NOMO-1 (cell line): ENCODE data around the gene UGT3A1.
"Not testable (repeated sequence)": the region's sequence is repeated elsewhere in the genome, so short reads cannot be mapped to it uniquely, and the experiment has no call there.

Source experiments
- DNase-seq, 2 experiments: peaks; one replicate each; lab custom pipeline; 2025; ENCODE audit not compliant: unreplicated experiment in 2 of 2; lab: John Stamatoyannopoulos, UW

The UGT3A1 gene

DNA sequence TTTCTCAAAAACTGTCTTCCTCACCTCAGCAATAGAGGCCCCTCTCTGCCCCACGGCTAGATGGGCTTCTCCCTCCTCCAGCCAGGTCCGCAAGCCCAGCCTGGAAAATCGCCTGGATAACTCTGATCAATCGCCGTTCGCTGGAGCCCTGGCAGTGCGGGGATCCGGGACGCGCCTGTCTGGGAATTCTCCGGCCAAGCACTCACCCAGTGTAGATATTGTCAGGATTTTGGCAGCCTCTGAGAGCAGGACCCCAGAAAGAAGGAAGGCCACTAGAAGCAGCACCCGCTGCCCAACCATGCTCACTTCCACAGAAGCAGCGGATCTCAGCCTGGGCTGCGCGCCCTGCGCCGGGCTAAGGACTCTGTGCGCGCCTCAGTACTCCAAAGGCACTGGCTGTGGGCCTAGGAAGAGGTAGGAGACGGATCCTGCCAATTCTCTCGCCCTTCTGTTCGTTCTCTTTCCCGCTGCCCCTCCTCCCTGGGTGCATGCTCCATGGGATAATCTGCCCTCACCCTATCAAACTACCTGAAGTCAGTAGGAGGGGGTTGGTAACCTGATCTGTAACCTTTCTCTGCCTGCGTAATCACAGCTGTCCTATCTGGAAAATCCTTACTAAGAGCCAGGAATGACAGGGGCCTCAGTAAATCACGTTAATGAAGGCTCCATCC is at the start of gene UGT3A1:
Gene UGT3A1, minus strand, starts transcription at position 450 of the 671 bp plus-strand sequence. Its CDS starts 150 bp downstream, at position 300.
- DNase-seq = no peak

- no peak for DNase-seq
These were observed 44.5 kb upstream of the UGT3A1 start for GRCh38 chr5:36035696-36036095.

- DNase-seq = not testable (repeated sequence)
These were observed 43.4 kb upstream of the UGT3A1 start for GRCh38 chr5:36034536-36035134.

GRCh38 chr5:36033486-36033885 is 42.3 kb upstream of the UGT3A1 start:
- DNase-seq = no peak

GRCh38 chr5:36033047-36033446 is 41.9 kb upstream of the UGT3A1 start:
- no peak for DNase-seq

DNA sequence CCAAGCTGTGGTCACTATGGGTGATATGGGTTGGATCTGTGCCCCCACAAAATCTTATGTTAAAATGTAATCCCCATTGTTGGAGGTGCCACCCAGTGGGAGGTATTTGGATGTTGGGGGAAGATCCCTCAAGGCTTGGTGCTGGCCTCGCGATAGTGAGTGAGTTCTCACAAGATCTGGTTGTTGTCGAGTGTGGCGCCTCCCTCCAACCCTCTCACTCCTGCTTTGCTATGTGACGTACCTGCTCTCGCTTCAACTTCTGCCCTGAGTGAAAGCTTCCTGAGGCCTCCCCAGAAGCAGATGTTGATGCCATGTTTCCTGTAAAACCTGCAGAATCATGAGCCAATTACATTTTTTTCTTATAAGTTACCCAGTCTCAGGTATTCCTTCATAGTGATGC is 40.0 kb upstream of the UGT3A1 start:
- DNase-seq = no peak

DNA sequence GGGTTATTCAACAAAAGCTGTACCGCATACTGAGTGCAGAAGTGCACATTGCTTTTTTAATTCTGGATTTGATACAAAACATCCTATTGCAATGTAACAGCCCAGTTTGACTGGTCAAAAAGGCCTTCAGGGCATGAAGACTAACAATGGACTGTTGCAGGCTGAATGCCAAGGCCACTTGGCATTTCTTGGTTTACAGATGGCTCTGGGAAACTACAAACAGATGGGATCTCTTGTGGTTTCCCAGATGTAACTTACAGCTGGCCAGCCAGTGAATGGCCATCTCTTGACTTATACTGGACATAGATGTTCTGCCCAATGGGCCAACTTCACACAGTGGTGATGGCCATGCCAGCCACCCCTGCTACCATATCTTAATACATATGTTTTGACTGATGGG is 38.7 kb upstream of the UGT3A1 start:
- no peak for DNase-seq

GRCh38 chr5:36028816-36029465 is 37.8 kb upstream of the UGT3A1 start:
- no peak for DNase-seq

- no peak for DNase-seq
These were observed 36.5 kb upstream of the UGT3A1 start for GRCh38 chr5:36027711-36028110.

DNA sequence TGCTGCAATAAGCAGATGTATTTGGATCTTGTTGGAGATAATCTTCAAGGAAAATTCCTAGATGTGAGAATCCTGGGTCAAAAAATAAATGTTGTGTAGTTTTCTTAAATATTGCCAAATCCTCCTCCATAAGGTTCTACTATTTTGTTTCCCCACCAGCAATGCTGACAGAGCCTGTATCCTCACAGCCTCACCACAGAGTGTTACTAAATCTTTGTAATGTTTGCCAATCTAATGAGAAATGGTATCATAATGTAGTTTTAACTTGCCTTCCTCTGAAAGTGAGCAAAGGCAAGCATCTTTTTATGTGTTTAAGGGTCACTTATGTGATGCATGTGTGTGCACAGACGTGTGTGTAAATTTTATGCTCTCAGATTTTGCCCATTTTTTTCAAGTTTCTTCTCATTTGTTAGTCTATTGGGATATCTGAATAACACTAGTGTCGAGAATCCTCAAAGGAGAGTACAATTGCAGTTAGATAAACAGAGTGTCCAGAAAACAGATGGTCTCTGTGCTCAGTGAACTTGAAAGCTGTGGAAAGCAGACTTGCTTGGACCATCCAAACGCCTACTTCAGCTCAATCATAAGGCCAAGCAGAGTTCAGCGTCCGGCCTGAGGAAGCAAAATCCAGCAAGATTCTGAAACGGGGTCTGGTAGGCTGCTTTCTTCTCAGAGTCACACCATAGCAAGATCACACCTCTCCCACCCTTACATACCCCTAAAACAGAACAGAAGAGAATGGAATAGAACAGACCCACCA is 35.7 kb upstream of the UGT3A1 start:
- no peak for DNase-seq

GRCh38 chr5:36022246-36022645 is 31.1 kb upstream of the UGT3A1 start:
- DNase-seq = not testable (repeated sequence)

DNA sequence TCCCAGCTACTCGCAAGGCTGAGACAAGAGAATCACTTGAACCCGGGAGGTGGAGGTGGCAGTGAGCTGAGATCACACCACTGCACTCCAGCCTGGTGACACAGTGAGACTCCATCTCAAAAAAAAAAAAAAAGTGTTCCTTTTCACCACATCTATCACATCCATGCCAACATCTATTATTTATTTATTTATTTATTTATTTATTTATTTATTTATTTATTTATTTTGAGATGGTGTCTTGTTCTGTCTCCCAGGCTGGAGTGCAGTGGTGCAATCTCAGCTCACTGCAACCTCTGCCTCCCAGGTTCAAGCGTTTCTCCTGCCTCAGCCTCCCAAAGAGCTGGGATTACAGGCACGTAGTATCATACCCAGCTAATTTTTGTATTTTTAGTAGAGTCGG is 28.4 kb upstream of the UGT3A1 start:
- DNase-seq = not testable (repeated sequence)

DNA sequence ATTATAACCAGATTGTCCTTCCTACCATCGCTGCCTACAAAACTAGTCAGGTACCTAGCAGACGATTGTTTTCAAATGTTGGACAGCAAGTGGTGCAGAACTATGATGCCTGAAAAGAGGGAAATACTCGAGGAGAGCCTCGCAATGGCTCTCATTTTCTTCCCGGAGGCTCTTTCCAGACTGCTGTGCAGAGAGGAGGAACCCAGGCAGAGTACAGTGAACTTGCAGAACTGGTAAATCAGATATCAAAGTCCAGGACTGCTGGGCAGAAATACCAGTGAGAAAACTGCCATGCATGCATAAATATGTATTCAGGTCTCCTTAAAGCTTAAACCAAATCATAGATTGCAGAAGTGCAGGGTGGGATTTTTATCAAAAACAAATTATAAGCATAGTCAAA is 26.4 kb upstream of the UGT3A1 start:
- no peak for DNase-seq

DNA sequence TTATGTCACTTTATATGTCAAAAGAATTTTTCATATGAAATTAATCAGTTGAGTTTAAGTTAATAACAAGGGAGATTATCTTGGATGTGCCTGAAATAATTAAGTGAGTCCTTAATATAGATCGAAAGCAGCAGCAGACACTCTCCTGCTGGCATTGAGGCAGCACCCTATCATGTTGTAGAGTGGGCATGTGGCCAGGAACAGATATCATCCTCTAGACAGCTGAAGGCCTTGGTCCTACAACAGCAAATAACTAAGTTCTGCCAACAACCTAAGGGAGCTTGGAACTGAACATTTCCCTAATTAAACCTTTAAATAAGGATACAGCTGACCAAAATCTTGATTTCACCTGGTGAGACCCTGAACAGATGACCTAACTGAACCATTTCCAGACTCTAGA is 25.8 kb upstream of the UGT3A1 start:
- DNase-seq = no peak

DNA sequence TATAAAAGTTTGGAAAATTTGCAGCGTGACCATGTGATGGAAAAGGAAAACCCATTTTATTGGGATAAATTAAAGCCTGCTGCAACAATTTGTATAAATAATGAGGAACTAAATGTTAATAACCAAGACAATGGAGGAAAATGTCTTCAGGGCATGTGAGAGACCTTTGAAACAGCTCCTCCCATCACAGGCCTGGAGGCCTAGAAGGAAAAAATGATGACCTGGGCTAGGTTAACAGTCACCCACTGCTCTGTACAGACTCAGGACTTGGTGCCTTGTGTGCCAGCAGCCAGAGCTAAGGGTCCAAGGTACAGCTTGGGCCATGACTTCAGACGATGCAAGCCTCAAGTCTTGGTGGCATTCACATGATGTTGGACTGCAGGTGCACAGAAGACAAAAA is 22.0 kb upstream of the UGT3A1 start:
- DNase-seq = no peak

DNA sequence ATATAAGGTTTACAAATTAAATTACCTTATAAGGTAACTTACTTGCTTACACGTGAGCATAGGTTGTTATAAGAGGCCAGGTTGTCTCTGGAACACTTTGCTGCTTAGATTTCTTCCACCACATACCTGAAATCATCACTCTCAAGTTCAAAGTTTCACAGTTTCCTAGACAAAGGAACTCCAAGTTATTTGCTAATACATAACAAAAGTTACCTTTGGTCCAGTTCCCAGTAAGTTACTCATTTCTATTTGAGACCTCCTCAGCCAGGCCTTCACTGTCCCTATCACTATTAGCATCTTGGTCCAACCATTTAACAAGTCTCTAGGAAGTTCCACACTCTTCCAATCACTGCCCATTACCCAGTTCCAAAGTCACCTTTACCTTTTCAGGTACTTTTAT is 18.5 kb upstream of the UGT3A1 start:
- no peak for DNase-seq

- DNase-seq = no peak
These were observed 16.2 kb upstream of the UGT3A1 start for GRCh38 chr5:36007366-36007765.

GRCh38 chr5:36006163-36006562 is 15.0 kb upstream of the UGT3A1 start:
- DNase-seq = no peak

- no peak for DNase-seq
These were observed 9.8 kb upstream of the UGT3A1 start for GRCh38 chr5:36001032-36001431.

GRCh38 chr5:35999547-35999946 is 8.4 kb upstream of the UGT3A1 start:
- no peak for DNase-seq

- DNase-seq = no peak
These were observed 4.9 kb upstream of the UGT3A1 start for GRCh38 chr5:35996076-35996475.
